Neural cell (in vitro differentiated cells): ENCODE measurements around the gene FAM107B.
"Not testable (repeated sequence)": the region's sequence is repeated elsewhere in the genome, so short reads cannot be mapped to it uniquely, and the experiment has no call there.

Source experiments
- EP300 ChIP-seq: fragments of 450-650 bp; conservative IDR thresholded peaks from 2 replicates; pipeline ENCODE4 v1.6.1; 2014; ENCODE audit warnings: antibody characterized with exemption, mild to moderate bottlenecking, moderate library complexity; ENCODE audit not compliant: poor library complexity, severe bottlenecking
- EZH2 ChIP-seq: fragments of 200-600, 300-800 bp; shearing (Covaris generic), sonication (generic); IDR thresholded peaks from 2 replicates; pipeline ENCODE4 v1.6.1; 2014; ENCODE audit warnings: antibody characterized with exemption, low read length, borderline replicate concordance, mild to moderate bottlenecking; ENCODE audit not compliant: insufficient read depth, poor library complexity, severe bottlenecking
- RAD21 ChIP-seq: fragments of 450-650 bp; conservative IDR thresholded peaks from 2 replicates; pipeline ENCODE4 v1.6.1; 2014; ENCODE audit warnings: antibody characterized with exemption, mild to moderate bottlenecking, moderate library complexity
- TF ChIP-seq, protein P1 (sequence below): fragments of 450-650 bp; IDR thresholded peaks from 2 replicates; pipeline ENCODE4 v1.5.1; 2014; ENCODE audit warnings: antibody characterized with exemption, mild to moderate bottlenecking, moderate library complexity; ENCODE audit not compliant: poor library complexity, severe bottlenecking

DNA sequence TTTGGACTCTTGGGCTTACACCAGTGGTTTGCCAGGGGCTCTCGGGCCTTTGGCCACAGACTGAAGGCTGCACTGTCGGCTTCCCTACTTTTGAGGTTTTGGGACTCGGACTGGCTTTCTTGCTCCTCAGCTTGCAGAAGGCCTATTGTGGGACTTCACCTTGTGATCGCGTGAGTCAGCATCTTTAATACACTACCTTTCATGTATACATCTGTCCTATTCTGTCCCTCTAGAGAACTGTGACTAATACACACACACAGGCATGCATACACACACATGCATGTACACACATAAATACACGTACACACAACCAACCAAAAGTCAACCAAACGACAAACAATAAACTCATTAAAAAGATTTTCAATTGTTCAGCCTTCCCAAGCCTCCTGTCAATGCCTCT lies 86.5 kb downstream of the FAM107B start:
- not testable (repeated sequence) for TF ChIP-seq EZH2, RAD21, EP300
- TF ChIP-seq, protein P1, sequence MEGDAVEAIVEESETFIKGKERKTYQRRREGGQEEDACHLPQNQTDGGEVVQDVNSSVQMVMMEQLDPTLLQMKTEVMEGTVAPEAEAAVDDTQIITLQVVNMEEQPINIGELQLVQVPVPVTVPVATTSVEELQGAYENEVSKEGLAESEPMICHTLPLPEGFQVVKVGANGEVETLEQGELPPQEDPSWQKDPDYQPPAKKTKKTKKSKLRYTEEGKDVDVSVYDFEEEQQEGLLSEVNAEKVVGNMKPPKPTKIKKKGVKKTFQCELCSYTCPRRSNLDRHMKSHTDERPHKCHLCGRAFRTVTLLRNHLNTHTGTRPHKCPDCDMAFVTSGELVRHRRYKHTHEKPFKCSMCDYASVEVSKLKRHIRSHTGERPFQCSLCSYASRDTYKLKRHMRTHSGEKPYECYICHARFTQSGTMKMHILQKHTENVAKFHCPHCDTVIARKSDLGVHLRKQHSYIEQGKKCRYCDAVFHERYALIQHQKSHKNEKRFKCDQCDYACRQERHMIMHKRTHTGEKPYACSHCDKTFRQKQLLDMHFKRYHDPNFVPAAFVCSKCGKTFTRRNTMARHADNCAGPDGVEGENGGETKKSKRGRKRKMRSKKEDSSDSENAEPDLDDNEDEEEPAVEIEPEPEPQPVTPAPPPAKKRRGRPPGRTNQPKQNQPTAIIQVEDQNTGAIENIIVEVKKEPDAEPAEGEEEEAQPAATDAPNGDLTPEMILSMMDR = not testable (repeated sequence)
